HG03095 (cell line): ENCODE results near the gene COX19.

Source experiments
- ATAC-seq: cut with Tn5 transposase; IDR thresholded peaks from one replicate; pipeline ENCODE4 v1.9.1; 2021; ENCODE audit warnings: moderate library complexity; ENCODE audit not compliant: unreplicated experiment

COX19 gene

DNA sequence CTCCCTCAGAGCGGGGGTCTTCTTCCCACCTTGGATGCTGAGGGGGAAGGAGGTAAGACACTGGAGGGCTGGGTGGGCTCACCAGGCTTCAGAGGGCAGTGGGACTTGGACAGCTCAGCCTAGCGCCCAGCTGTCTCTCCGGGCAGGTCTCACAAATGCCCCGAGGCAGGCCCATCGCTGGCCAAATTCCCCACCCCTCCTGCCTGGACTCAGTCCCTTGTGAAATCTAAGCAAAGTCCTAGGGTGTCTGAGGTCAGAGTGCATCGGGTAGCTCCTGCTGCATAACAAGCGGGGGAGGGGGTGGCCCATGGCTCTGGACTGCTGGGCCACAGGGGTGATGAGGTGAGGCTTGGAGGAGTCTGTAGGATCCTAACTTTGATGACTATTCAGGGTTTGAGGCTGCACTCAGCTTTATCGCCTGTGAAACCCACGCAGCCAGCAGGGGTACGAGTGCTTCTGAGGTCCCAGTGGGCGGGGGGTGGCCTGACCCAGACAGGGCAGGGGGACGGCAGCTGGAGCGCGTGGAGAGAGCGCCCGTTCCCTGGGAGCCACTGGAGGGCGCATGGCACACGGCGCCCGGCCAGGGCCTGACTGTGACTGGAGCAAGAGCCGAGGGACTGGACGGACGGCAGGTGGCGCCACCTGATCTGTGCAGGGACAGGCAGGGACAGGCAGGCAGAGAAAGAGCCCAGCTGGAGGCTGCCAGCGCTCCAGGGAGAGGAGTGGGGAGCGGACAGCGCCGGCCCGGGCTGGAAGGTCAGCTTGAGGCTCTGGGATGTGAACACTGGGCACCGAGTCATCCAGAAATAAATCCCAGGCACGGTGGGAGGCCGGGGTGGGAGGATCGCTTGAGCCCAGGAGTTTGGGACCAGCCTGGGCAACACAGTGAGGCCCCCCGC lies 17.6 kb upstream of the COX19 start:
- peak; percentile 85 for ATAC-seq

DNA sequence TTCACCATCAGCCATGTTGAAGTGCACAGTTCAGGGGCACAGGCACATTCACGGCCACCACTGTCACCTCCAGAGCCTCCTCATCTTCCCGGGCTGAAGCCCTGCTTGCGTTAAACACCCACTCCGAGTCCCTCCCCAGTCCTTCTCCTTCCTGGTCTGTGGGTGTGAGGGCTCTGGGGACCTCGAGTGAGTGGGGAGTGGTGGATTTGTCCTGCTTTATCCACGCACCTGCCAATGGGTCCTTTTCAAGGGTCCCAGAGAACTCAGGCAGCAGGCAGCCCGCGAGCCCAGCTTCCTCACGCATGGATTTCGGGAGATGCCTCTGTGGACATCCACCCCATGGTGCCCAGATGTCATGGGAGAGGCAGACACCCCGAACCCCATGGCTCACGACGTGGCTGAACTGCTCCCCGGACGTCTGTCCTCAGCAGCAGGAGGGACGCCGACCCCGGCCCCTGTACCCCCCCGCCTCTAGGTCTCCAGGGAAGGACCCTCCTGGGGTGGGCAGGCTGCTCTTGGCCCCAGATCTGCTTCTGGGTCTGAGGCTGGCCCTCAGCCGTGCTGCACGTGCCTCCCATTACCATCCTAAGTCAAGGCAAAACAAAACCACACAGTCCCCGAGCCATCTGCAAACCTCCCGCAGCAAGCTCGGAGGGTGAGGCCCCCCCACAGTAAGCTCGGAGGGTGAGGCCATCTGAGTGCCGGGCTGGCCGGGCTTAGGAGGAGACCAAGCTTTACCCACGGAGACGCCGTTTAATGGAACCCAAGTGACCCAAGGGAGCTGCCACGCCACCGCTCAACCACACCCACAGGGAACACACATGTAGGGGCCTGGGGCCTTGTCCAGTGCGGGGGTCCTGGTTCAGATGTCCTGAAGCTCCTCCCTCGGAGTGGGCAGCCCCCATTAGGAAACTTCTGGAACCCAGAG lies 16.6 kb upstream of the COX19 start:
- ATAC-seq: no peak

DNA sequence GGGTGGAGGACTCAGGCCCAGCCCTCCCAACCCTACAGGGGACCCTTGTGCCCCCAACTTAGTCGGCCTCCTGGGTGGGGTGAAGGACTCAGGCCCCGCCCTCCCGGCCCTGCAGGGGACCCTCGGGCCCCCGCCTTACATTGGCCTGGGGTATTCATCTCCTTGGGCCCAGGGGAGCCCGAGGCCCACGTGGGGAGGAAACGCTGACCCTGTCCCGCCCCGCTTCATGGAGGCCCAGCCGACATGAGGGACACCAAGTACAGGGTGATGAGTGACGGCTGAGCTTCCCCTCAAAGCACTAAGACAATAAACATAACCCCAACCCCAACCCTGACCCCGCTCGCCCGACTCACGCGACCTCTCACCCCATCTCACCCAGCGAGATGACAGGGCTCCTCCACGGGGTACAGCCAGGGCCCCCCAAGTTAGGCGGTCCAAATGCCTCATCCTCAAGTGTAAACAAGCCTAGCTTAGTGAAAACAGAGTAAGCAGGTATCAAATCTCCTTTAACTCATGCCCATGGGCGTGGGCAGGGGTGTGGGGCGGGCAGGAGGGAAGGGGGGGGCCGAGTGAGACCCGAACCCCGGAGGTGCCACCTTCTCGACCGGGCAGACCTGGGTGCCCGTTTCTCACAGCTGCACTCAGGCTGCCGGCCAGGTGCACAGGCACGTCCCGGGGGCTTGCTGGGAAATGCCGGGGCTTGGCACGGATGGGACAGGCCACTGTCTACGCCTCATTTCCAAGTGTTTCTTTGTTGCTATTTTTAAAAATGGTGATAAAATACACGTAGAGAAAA lies 15.8 kb upstream of the COX19 start:
- ATAC-seq: no peak

DNA sequence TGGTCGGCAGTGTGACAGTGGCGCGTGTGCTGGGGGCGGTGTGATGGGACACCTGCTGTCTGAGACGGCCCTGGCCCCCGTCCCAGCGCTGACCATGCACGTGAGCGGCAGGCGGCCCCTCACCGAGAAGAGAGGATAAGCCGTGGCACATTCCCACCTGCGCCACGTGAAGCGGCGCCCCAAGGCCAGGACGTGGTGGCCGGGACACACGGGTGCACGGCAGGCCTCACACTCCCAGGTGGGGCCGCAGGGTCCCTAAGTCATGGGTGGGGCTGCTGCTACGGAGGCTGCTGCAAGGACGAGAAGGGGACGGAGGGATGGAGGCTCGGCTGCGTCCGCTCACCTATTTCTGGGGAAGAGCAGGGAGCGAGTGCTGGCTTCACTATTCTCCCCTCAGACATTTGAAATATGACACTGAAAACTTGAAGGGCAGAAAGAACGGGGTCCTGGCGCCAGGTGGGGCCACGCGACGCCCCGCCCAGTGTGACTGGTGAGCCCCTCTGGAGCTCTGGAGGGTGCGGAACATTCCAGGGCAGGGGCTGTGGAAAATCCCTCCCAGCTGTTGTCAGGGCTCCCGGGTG lies 15.1 kb upstream of the COX19 start:
- no peak for ATAC-seq

DNA sequence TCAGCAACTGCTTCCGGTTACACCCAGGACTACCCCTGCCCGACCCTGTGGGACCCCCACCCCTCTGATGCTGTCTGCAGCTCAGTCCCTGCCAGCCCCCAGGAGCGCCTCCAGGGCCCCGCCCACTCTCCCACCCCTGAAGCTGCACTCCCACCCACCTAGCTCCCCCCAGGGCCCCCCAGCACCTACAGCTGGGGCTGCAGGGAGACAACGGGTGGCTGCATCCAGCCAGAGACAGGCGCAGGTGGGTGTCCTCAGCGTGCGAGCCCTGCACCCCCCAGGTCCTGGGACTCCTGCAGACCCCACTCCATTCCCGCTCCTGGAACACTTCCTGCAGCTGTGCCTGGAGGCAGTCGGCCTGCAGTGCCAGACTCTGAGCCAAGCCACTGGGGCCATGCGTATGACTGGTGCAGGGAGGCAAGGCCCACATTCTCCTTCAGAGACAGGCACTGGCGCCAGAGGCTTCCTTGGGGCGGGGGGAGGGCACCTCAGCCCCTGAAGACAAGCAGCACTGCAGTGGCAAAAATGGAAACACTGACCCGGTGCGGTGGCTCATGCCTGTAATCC lies 13.7 kb upstream of the COX19 start:
- no peak for ATAC-seq

- ATAC-seq: no peak
These were observed 13.1 kb upstream of the COX19 start for GRCh38 chr7:988426-988911.

DNA sequence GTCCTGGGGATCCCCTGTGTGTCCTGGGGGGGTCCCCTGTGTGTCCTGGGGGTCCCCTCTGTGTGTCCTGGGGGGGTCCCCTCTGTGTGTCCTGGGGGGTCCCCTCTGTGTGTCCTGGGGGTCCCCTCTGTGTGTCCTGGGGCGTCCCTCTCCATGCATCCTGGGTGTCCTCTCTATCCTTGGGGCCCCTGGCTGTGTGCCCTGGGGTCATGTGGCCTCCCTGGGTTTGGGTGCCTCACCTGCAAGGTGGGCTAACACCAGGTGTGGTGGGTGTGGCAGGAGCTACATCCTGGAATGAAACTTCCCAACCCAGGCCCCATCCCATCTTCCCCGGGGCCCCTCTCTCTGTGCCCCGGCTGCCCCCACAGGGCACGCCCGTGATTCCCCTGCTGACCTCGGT lies 12.6 kb upstream of the COX19 start:
- ATAC-seq: no peak

- ATAC-seq: no peak
These were observed 11.7 kb upstream of the COX19 start for GRCh38 chr7:986766-987751.

DNA sequence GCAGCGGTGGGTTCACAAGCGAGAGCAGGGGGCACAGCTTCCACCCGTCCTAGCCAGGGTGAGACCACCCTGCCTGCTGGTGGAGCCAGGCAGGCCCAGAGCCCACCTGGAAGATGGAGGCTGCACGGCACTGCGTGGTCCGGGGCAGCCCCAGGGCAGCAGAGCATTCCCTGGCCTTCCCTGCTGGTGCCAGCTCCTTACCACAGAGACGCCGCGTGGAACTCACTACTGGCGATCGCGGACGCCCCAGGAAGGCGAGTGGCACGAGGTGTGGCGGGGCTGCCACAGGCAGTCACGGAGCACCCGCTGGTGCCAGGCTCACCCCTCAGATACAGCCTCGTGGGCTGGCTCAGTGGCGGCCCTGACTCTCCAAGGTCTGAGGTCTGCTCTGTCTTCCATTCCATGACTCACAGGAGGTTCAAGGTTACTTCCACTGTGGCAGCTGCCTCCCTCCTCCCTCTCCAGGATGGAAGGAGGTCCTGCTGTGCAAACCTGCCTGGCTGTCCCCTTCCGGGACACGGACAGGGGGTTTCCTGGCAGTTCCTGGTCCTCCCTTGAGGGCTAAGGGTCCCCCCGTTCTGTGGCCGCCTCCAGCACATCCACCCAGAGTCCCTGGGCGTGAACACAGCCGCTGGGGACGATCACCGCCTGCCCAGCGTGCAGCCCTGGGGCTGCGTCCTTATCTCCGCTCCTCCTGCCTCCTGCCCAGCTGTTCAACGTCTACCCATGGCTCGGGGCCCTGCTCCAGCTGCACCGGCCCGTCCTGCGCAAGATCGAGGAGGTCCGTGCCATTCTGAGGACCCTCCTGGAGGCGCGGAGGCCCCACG lies 10.8 kb upstream of the COX19 start:
- no peak for ATAC-seq

DNA sequence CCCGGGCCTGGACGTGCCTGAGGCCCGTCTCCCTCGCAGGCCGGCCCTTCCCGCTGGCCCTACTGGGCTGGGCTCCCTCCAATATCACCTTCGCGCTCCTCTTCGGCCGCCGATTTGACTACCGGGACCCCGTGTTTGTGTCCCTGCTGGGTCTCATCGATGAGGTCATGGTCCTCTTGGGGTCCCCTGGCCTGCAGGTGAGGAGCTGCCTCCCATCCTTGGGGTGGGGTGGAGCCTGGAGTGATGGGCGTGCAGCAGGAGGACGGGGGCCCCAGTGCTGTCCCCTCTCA lies 9.7 kb upstream of the COX19 start:
- ATAC-seq: no peak

GRCh38 chr7:984361-985126 lies 9.2 kb upstream of the COX19 start:
- no peak for ATAC-seq

DNA sequence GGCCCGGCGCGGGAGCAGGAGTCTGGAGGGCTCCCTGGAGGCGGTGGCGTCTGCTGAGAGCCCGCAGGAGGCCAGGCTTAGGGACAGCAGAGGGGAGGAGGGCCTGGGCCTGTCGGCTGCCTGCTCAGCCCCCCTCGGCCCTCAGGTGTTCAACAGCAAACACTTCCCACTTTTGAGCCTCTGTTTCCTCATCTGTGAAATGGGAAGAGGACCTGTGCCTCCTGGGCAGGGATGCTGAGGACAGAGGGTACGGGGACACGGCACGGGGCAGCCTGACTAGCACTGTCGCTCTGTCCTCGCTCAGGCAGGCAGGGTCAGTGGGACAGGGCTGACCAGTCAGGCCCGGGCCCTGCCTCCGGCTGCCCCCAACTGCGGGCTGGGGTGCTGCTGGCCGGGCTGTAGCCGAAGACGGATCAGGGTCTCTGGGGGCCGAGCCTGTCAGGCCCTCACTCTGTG lies 8.3 kb upstream of the COX19 start:
- no peak for ATAC-seq

DNA sequence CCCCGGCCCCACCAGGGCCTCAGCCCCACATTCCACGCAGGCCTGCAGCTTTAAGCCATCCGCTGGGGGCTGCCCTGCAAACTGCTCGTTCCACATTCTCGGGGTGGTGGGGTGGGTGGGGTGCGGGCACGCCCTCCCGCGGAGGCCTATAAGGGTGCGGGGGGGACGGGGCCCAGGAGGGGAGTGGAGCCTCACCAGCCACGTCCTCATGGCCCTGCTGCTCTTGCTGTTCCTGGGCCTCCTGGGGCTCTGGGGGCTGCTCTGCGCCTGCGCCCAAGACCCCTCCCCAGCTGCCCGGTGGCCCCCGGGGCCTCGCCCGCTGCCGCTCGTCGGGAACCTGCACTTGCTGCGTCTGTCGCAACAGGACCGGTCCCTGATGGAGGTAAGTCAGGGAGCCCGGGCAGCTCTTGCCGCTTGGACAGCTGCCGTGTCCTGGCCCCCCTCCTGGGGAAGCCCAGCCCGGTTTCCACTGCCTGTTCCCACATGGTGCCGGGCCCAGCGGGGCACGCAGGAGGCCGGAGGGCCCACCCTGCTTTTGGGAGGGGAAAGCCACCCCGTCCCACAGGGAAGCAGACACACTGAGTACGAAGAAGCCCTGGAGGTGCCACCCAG lies 7.8 kb upstream of the COX19 start, which contains the start of gene CYP2W1:
Gene CYP2W1 (plus strand): TSS at position 178 of the 612 bp plus-strand sequence. CDS start 31 bp downstream, at position 209.
- no peak for ATAC-seq

- ATAC-seq: no peak
These were observed 7.2 kb upstream of the COX19 start for GRCh38 chr7:982511-983003.

DNA sequence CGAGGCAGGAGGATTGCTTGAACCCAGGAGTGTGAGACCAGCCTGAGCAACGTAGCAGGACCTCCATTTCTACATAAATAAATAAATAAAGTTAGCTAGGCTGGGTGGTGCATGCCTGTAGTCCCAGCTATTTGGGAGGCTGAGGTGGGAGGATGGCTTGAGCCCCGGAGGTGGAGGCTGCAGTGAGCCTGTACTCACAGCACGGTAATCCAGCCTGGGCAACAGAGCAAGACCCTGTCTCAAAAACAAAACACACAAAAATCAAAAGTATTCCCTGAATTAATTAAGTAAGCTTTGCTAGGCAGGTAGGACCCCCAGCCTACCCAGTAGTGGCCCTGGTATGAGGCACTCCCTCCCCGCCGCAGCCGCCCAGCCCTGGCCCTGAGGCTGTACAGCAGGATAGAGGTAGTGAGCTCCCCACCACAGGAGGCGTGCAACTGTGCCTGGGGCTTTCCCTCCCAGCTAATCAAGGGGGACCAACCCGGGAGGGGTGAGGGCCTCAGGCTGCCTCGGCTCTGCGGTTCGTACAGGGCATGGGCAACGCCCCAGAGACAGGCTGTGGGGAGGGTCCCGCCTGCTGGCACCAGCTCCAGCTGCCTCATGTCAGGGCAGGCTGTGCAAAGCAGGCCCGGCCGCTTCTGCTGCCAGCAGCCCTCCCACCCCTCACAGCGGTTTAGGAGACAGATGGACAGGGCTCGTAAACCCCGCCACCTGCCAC lies 6.6 kb upstream of the COX19 start:
- no peak for ATAC-seq
